DND-41 (cell line): Measurements from ENCODE around the gene STPG4.
A peak's percentile ranks its signal among the peaks of the same experiment; 100 is the strongest.
"Not testable (repeated sequence)": the region's sequence is repeated elsewhere in the genome, so short reads cannot be mapped to it uniquely, and the experiment has no call there.

Experiments
- ATAC-seq: fragments of 200-7000 bp; cut with Tn5 transposase; 3 replicates; pipeline ENCODE4 v1.9.1; 2021; ENCODE audit warnings: low read depth; ENCODE audit not compliant: insufficient read depth
- DNase-seq: peaks from one replicate; pipeline ENCODE4 v3.0.0-alpha.2; 2020
- H2AFZ ChIP-seq: 2 replicates; pipeline ENCODE4 v1.6.0; 2012; ENCODE audit warnings: low read depth, low read length
- H3K27ac ChIP-seq: 2 replicates; pipeline ENCODE4 v1.5.1; 2012; ENCODE audit warnings: low read length, inconsistent platforms
- H3K27me3 ChIP-seq: fragments of 200-600 bp; sonication (generic); 2 replicates; pipeline ENCODE4 v1.6.0; 2012; ENCODE audit warnings: low read length, mild to moderate bottlenecking, inconsistent platforms; ENCODE audit not compliant: insufficient read depth, poor library complexity
- H3K36me3 ChIP-seq: 2 replicates; pipeline ENCODE4 v1.5.1; 2012; ENCODE audit warnings: low read length, inconsistent platforms; ENCODE audit not compliant: insufficient read depth
- H3K4me1 ChIP-seq: 2 replicates; pipeline ENCODE4 v1.5.1; 2012; ENCODE audit warnings: mild to moderate bottlenecking, low read length; ENCODE audit not compliant: insufficient read depth
- H3K4me2 ChIP-seq: 2 replicates; pipeline ENCODE4 v1.6.0; 2012; ENCODE audit warnings: mild to moderate bottlenecking, moderate library complexity, low read length, inconsistent platforms; ENCODE audit not compliant: insufficient read depth
- H3K4me3 ChIP-seq, 2 experiments: fragments of 200-600 bp in 1 of 2; shearing (Covaris generic) in 1 of 2; 2 replicates each; pipeline ENCODE4 v1.5.1; 2012 to 2016; ENCODE audit warnings: inconsistent platforms in 2 of 2, low read length in 2 of 2, mild to moderate bottlenecking in 2 of 2, low read depth in 1 of 2, moderate library complexity in 1 of 2
- H3K79me2 ChIP-seq: 2 replicates; pipeline ENCODE4 v1.6.0; 2012; ENCODE audit warnings: low read length, inconsistent platforms; ENCODE audit not compliant: insufficient read depth
- H3K9ac ChIP-seq: 2 replicates; pipeline ENCODE4 v1.6.0; 2012; ENCODE audit warnings: low read depth, mild to moderate bottlenecking, inconsistent platforms, low read length, moderate library complexity
- H3K9me3 ChIP-seq: 2 replicates; pipeline ENCODE4 v1.5.1; 2012; ENCODE audit warnings: low read length, moderate library complexity, mild to moderate bottlenecking, inconsistent platforms; ENCODE audit not compliant: insufficient read depth, severe bottlenecking
- H4K20me1 ChIP-seq: 2 replicates; pipeline ENCODE4 v1.6.0; 2012; ENCODE audit warnings: low read length; ENCODE audit not compliant: insufficient read depth
- CTCF ChIP-seq: IDR thresholded peaks from 2 replicates; pipeline ENCODE4 v1.5.1; 2012; ENCODE audit warnings: borderline replicate concordance, low read length, moderate library complexity, mild to moderate bottlenecking; ENCODE audit not compliant: poor library complexity, severe bottlenecking; ENCODE audit errors: extremely low read depth
- EZH2 ChIP-seq: IDR thresholded peaks from 3 replicates; pipeline ENCODE4 v1.6.1; 2012; ENCODE audit warnings: borderline replicate concordance, low read depth, mild to moderate bottlenecking, moderate library complexity, low read length, inconsistent platforms; ENCODE audit not compliant: severe bottlenecking

The STPG4 gene

GRCh38 chr2:47172156-47172921 lies 17.2 kb upstream of the STPG4 start:
- Histone ChIP-seq H3K4me2 (peak overlapping the region; percentile 69), H2AFZ (no peak overlapping the region), H3K9me3 (no peaks in the 10 kb centered on the region), H3K9ac (peak overlapping the region; percentile 95; the same call in 1 of the 2 replicates), H3K27me3 (no peaks in the 10 kb centered on the region), H3K4me1 (peaks cover 68% of the 10 kb centered on the region), H3K4me3 (peak overlapping the region in 1 of 2 experiments; percentile 91; a peak in 3 of 4 replicates), H3K36me3 (peaks cover 76% of the 10 kb centered on the region), H3K27ac (no peak overlapping the region), H4K20me1 (peaks cover 79% of the 10 kb centered on the region), H3K79me2 (peaks cover 94% of the 10 kb centered on the region)
- DNase-seq (no peak), ATAC-seq (no peak)
- TF ChIP-seq CTCF, result no peak
- no peak for TF ChIP-seq EZH2

GRCh38 chr2:47169784-47170183 lies 14.7 kb upstream of the STPG4 start:
- TF ChIP-seq CTCF, result no peak
- no peak for TF ChIP-seq EZH2
- no peaks in the 10 kb centered on the region for H3K9me3 ChIP-seq
- DNase-seq, result no peak
- H3K79me2 ChIP-seq, result peaks cover 100% of the 10 kb centered on the region
- no peak overlapping the region for H3K9ac ChIP-seq
- peaks cover 95% of the 10 kb centered on the region for H3K36me3 ChIP-seq
- peaks cover 59% of the 10 kb centered on the region for H3K4me1 ChIP-seq
- H3K27me3 ChIP-seq, result no peaks in the 10 kb centered on the region
- H4K20me1 ChIP-seq, result peaks cover 96% of the 10 kb centered on the region
- no peak overlapping the region for H2AFZ ChIP-seq
- H3K27ac ChIP-seq, result no peak overlapping the region
- peak overlapping the region in 1 of 2 experiments; percentile 27; a peak in 1 of 4 replicates for H3K4me3 ChIP-seq
- H3K4me2 ChIP-seq, result peak overlapping the region; percentile 69; the same call in 1 of the 2 replicates
- no peak for ATAC-seq

GRCh38 chr2:47168895-47169294 lies 13.8 kb upstream of the STPG4 start:
- H3K9me3 ChIP-seq, H3K27ac ChIP-seq, H3K9ac ChIP-seq, H3K27me3 ChIP-seq, DNase-seq, H2AFZ ChIP-seq, H3K4me3 ChIP-seq, ATAC-seq: not testable (repeated sequence)
- Histone ChIP-seq H3K79me2 (peaks cover 99% of the 10 kb centered on the region), H4K20me1 (peaks cover 94% of the 10 kb centered on the region), H3K36me3 (peaks cover 95% of the 10 kb centered on the region), H3K4me2 (peak overlapping the region; percentile 29; the same call in 1 of the 2 replicates), H3K4me1 (peaks cover 50% of the 10 kb centered on the region)

- Histone ChIP-seq H3K79me2 (peaks cover 98% of the 10 kb centered on the region), H3K9me3 (no peaks in the 10 kb centered on the region), H3K4me3 (no peak overlapping the region), H3K9ac (no peak overlapping the region), H3K27ac (no peak overlapping the region), H3K36me3 (peaks cover 95% of the 10 kb centered on the region), H3K4me2 (peak overlapping the region; percentile 12; the same call in 1 of the 2 replicates), H3K4me1 (peaks cover 32% of the 10 kb centered on the region), H4K20me1 (peaks cover 94% of the 10 kb centered on the region), H3K27me3 (no peaks in the 10 kb centered on the region), H2AFZ (no peak overlapping the region)
- no peak for ATAC-seq
- no peak for DNase-seq
- TF ChIP-seq CTCF (no peak), EZH2 (no peak)
Measured at GRCh38 chr2:47167149-47167548, 12.0 kb upstream of the STPG4 start.
